ENCODE results near the gene ZRSR2.
A peak's percentile ranks its signal among the peaks of the same experiment; 100 is the strongest.

GRCh38 chrX:15789979-15790768, at the start of gene ZRSR2:
- TF ChIP-seq SUZ12 (IDR thresholded peaks at IDR 0.05; ENCODE audit: extremely low read depth, insufficient read depth, insufficient read length) (no peak), YY1 (IDR thresholded peaks at IDR 0.05; ENCODE audit: insufficient read depth, insufficient read length) (peak; percentile 70)
